GM18517 (cell line): Measurements from ENCODE around the gene KCNJ5.
A peak's percentile ranks its signal among the peaks of the same experiment; 100 is the strongest.

Experiments
- ATAC-seq: cut with Tn5 transposase; IDR thresholded peaks from one replicate; pipeline ENCODE4 v1.9.1; 2021; ENCODE audit warnings: mild to moderate bottlenecking, moderate library complexity; ENCODE audit not compliant: unreplicated experiment

The KCNJ5 gene

DNA sequence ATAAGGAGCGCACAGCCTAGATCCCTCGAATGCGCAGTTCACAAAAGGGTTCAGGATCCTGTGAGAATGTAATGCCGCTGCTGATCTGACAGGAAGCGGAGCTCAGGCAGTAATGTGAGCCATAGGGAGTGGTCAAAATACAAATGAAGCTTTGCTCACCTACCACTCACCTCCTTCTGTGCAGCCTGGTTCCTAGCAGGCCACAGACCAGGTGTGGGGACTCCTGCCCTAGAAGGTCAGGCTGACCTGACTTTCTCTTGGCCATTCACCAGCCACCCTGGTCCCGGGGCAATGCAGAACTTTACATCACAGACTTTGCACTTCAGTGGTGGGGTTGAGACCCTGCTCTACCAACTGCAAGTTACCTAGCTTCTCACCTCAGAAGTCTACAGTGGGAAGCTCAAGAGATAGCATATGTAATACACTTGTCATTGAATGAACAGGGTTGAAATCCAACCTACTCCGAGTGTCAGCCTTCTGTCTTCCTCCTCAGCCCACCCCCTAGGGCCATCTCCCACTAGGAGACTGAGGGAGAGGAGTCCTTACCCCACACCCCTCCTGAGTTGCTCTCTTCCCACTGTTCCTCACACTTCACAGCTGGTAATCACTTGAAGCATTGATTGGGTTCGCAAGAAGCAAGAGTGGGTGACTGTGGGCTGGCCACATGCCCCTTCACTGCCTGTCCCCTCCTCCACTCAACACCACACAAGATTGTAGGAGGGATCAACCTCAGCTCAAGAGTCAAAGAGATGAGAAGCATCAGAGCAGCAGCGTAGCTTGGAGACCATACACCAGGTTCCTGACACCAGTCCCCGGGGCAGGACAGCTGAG lies 22.1 kb upstream of the KCNJ5 start:
- ATAC-seq, result no peak

DNA sequence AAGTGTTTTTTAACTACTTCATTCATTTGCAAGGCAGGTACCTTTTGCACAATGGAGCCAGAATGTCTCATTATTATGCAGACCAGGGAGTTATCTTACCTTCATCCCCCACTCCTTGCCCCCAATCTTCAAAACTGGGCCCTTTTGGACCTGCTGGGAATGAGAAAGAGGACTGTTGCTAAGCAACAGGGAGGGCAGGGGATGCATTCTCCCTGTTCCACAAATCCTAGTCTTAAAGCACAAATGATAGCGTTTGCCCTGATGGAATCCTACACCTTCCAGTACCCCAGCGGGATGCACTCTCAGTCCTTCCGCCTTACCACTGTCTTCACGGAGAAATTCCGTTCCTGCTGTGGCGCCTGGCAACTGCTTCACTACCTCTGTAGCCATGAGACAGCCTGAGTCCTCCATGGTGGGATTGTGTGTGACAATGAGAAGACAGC lies 20.0 kb upstream of the KCNJ5 start:
- ATAC-seq, result no peak

GRCh38 chr11:128872094-128872493 lies 19.1 kb upstream of the KCNJ5 start:
- no peak for ATAC-seq

GRCh38 chr11:128872594-128872993 lies 18.6 kb upstream of the KCNJ5 start:
- no peak for ATAC-seq

DNA sequence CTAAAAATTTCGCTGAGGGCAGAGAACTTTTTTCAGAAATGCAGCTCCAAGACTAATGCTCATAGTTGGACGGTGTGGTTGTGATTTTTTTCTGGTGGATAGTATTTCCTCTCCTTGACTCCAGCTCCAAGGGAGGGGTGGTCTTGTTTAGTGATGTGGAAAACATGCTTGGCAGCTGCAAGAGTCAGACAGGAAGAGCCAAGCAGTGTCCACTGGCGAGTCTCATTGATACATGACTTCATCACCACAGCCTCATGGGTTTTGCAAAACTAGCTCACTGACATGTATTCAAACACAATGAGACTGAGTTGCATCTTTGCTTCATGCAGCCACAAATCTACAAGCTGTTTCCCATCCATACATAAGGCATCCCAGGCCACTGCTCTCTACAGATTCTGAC lies 16.7 kb upstream of the KCNJ5 start:
- ATAC-seq, result no peak

DNA sequence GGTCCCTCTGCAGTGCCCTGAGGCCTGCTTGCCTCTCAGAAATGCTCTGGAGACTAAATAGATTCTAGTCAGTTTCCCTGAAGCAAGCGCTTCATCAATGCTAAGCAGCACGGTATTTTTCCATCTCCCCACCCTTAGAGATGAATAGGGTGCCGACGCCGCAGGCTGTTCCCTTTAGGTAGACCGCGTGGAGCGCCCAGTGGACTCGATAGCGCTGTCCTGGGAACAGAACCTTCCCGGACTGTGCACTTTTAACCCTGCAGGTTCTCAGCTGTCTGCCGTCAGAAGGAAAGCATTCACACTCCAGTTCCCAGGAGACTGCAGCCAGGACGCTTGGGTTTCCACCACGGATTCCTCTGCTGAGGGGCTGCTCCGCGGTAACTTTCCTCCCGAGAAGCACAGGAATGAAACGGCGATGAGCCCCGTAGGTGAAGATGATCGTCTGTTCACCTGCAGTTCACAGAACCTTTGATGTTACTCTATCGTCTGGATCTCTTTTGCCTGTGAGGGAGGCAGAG lies 15.0 kb upstream of the KCNJ5 start:
- no peak for ATAC-seq

DNA sequence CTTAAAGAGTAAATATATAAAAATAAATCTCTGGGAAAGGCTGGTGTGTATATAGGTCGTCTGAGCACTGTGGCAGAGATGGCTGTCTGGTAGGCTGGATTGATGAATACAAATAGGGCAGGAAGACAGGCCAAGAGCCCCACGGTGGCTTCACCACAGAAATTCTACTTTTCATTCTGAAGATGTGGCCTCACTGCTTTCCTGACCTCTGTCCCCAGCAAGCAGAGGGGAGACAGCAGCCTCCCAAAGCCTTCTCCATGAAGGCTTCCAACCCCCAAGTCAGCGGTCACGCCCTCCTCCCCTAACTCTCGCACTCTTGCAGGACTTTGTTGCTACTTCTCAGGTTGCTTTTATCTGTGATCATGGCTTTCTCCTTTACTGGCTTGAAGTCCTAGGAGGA lies 13.4 kb upstream of the KCNJ5 start:
- ATAC-seq, result no peak

DNA sequence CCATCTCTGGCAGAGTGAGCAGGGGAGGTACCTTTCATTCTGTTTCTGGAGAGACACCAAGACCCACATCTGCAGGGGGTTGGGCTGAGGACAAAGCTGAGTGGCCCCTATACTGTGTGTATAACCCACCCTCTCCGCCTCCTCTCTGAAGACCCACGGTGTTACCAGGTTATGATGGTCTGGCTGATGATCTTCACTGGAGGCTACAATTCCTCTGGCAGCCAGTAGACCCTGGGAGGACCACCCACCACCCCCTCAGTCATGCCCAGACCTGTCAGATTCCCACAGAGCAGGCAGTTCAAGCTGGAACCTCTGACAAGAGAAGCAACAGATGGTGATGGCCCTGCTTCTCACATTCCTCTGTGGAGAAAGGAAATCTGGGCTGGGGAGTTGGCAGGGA lies 12.7 kb upstream of the KCNJ5 start:
- no peak for ATAC-seq

DNA sequence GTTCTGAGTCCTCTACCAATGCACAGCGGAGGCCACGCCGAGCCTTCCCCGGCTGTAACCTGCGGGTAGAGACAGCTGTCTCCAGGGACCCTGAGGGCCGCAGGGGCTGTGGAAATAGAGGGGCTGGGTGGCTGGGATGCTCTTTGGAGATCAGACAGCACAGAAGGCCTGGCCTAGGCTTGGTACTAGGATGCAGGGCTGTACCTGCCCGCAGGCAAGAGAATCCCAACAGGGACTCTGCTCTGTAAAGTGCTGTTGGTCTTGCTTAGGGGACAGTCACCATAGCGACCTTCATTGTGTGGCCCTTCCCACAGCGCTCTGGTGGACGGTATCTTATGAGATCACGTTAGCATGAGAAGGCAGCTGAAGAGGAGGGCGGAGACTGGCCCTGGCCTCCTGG lies 11.3 kb upstream of the KCNJ5 start:
- ATAC-seq, result no peak

- ATAC-seq, result no peak
These were observed 9.9 kb upstream of the KCNJ5 start for GRCh38 chr11:128881221-128881620.

GRCh38 chr11:128882451-128882850 lies 8.7 kb upstream of the KCNJ5 start:
- ATAC-seq, result no peak

- no peak for ATAC-seq
These were observed 7.1 kb upstream of the KCNJ5 start for GRCh38 chr11:128884054-128884453.

- peak; percentile 85 for ATAC-seq
These were observed 6.3 kb upstream of the KCNJ5 start for GRCh38 chr11:128884703-128885338.

DNA sequence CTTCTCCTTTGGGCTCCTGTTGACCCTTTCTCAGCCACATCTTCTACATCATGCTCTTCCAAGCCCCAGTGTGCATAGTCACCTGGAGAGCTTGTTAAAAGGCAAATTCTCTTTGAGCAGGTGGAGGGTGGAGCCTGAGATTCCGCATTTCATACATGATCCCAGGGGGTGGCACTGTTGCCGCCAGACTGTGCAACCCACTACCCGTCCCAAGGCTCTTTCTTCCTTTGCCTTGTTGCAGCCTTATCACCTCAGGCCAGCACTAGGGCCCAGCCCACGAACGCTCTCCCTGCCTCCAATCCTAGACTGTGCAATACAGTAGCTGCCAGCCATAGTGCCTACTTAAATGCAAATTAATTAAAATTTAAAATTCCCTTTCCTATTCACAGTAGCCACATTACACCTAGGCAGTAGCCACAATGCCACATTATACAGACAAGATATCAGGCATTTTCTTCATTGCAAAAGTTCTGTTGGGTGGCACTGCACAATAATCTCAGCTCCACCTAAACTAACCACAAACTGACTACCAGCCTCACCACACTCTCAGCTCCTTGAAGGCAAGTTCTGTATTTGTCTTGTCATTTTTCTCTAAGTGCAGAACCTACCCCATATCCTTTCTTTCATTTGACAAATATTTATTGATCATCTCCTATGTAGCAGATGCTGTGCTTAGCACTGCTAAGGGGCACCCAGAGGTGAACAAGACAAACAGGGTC lies 4.6 kb upstream of the KCNJ5 start:
- no peak for ATAC-seq

DNA sequence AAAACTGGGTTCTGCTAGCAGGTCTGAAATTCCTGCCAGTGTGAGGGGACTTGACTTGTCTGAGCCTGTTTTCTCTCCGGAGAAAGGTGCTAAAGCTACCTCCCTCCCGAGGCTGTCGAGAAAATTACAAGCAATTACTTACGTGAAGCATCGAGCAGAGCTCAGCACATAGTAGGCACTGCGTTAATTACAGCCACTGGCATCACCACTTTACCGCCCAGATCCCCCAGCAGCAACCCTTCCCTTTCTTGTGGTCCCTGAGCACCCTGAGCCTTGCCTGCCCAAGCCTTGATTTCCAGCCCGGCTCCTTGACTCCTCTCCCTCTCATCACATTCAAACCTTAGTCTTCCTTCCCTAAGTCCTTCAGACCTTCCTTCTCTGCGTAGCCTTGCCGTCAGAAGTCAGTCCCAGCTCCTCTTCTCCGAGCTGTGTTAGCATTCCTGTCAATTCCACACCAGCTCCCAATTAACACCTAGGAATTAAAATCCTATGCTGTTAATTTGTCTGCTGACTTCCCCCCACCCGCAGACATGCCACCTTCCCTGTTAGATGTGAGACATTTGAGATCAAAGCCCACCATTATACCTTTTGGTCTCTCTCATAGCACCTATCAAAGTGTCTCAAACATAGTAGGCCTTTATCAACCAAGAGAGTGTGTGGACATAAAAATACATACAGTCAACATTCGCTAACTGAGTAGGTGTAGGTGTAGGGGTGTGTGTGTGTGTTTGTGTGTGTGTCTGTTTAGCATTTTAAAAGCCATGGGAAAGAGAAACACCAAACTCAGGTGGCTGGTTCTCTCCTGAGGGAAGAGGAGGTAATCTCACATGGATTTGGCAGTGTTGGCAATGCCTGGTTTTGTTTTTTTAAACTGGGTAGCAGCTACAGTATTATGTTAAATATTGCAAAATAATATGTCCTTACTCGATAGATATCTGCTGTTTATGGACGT lies 2.8 kb upstream of the KCNJ5 start:
- no peak for ATAC-seq

GRCh38 chr11:128889657-128890213 lies 1.4 kb upstream of the KCNJ5 start:
- no peak for ATAC-seq

GRCh38 chr11:128890216-128890542 lies 977 bp upstream of the KCNJ5 start:
- no peak for ATAC-seq

- no peak for ATAC-seq
These were observed 800 bp downstream of the KCNJ5 start for GRCh38 chr11:128891913-128892398.

- ATAC-seq, result no peak
These were observed 1.9 kb downstream of the KCNJ5 start for GRCh38 chr11:128892866-128893565.
